ENCODE measurements around the gene PGAP3. TPM values are rescaled to one million over a fixed set of nuclear protein-coding genes. Genes with fewer than 3 reads are reported as not detected.

PGAP3 gene
- total RNA-seq, 2 experiments from 2014 or later: 6.4 to 7.4 TPM

- H3K4me3 Mint-ChIP-seq: no peak overlapping the region
- no peak for TF ChIP-seq CTCF (IDR thresholded peaks at IDR 0.05)
- no peak overlapping the region for H3K27ac Mint-ChIP-seq
- H3K9me3 Mint-ChIP-seq: no peaks in the 10 kb centered on the region
- CTCF ChIA-PET: interaction anchor here (0.9 to 9.3 kb wide), 7 partner anchors 9 to 99 kb away, joined by 3 to 224 read pairs (median 5); partner anchors contain the start of gene MIEN1
- peaks cover 12% of the 10 kb centered on the region for H3K4me1 Mint-ChIP-seq (ENCODE audit: low read depth)
- H3K27me3 Mint-ChIP-seq: peaks cover 15% of the 10 kb centered on the region
- POLR2A ChIA-PET: interaction anchor here (1.5 kb wide), 1 partner anchor 10 kb away, joined by 5 read pairs; no protein-coding TSS in a partner anchor
- no peak for ATAC-seq
- H3K36me3 Mint-ChIP-seq (ENCODE audit: low read depth): no peaks in the 10 kb centered on the region
- DNase-seq: no peak
- intact Hi-C loops (cut with micrococcal nuclease): loop anchor here (10.0 kb wide), 1 partner anchor 233 kb away; the partner anchor contains the start of genes IKZF3 and ZPBP2
Measured at GRCh38 chr17:39631403-39631802, 56.5 kb downstream of the PGAP3 start.

GRCh38 chr17:39629898-39630297, 58.0 kb downstream of the PGAP3 start:
- Mint-ChIP-seq H3K4me3 (no peak overlapping the region), H3K27ac (no peak overlapping the region), H3K9me3 (no peaks in the 10 kb centered on the region), H3K36me3 (ENCODE audit: low read depth) (no peaks in the 10 kb centered on the region), H3K27me3 (peaks cover 28% of the 10 kb centered on the region), H3K4me1 (ENCODE audit: low read depth) (peaks cover 11% of the 10 kb centered on the region)
- CTCF ChIA-PET: interaction anchor here (2.8 to 9.3 kb wide), 2 partner anchors 8 to 82 kb away, joined by 9 to 224 read pairs; no protein-coding TSS in a partner anchor
- POLR2A ChIA-PET: no interaction called here
- DNase-seq (no peak), ATAC-seq (no peak)
- intact Hi-C loops (cut with micrococcal nuclease): loop anchor here (10.0 kb wide), 2 partner anchors 235 to 355 kb away; partner anchors contain the start of genes IKZF3, PSMD3 and ZPBP2
- TF ChIP-seq CTCF (IDR thresholded peaks at IDR 0.05): no peak

- no peak for TF ChIP-seq CTCF (IDR thresholded peaks at IDR 0.05)
- CTCF ChIA-PET: interaction anchor here (1.3 to 9.3 kb wide), 4 partner anchors 8 to 82 kb away, joined by 7 to 224 read pairs (median 10); no protein-coding TSS in a partner anchor
- intact Hi-C loops (cut with micrococcal nuclease): loop anchor here (10.0 kb wide), 1 partner anchor 355 kb away; the partner anchor contains the start of gene PSMD3
- Mint-ChIP-seq H3K9me3 (no peaks in the 10 kb centered on the region), H3K27ac (no peak overlapping the region), H3K4me3 (no peak overlapping the region), H3K4me1 (ENCODE audit: low read depth) (peaks cover 11% of the 10 kb centered on the region), H3K36me3 (ENCODE audit: low read depth) (no peaks in the 10 kb centered on the region), H3K27me3 (peaks cover 28% of the 10 kb centered on the region)
- ATAC-seq: no peak
- no peak for DNase-seq
- POLR2A ChIA-PET: interaction anchor here (1.5 kb wide), 1 partner anchor 23 kb away, joined by 3 read pairs; no protein-coding TSS in a partner anchor
Measured at GRCh38 chr17:39629494-39629880, 58.4 kb downstream of the PGAP3 start.

- ChIA-PET CTCF (interaction anchor here (1.3 to 9.4 kb wide), 5 partner anchors 9 to 81 kb away, joined by 3 to 111 read pairs (median 9); no protein-coding TSS in a partner anchor), POLR2A (interaction anchor here (0.7 to 1.5 kb wide), 2 partner anchors 22 to 24 kb away, joined by 3 read pairs; no protein-coding TSS in a partner anchor)
- no peak overlapping the region for H3K4me3 Mint-ChIP-seq
- DNase-seq: no peak
- ATAC-seq: no peak
- no peak for TF ChIP-seq CTCF (IDR thresholded peaks at IDR 0.05)
- H3K9me3 Mint-ChIP-seq: no peaks in the 10 kb centered on the region
- H3K4me1 Mint-ChIP-seq (ENCODE audit: low read depth): peaks cover 11% of the 10 kb centered on the region
- intact Hi-C loops (cut with micrococcal nuclease): loop anchor here (10.0 kb wide), 1 partner anchor 356 kb away; the partner anchor contains the start of gene PSMD3
- no peak overlapping the region for H3K27ac Mint-ChIP-seq
- peaks cover 28% of the 10 kb centered on the region for H3K27me3 Mint-ChIP-seq
- no peaks in the 10 kb centered on the region for H3K36me3 Mint-ChIP-seq (ENCODE audit: low read depth)
Measured at GRCh38 chr17:39628655-39629493, 59.0 kb downstream of the PGAP3 start.

Data from activated CD8-positive, alpha-beta T cell treated with anti-CD3 and anti-CD28 coated beads for 36 hours (primary cell).